Upper lobe of left lung (tissue), 4 donors: ENCODE data around the gene WASF2.

Experiments
- POLR2A ChIP-seq, 4 donors: fragments of 450-650 bp; IDR thresholded peaks; one replicate each; pipeline ENCODE4 v1.5.1; 2016 to 2017; ENCODE audit warnings: antibody characterized with exemption in 4 of 4, mild to moderate bottlenecking in 2 of 4
- TF ChIP-seq, protein P1 (sequence below), 6 experiments: fragments of 450-650 bp in 4 of 6; fragments of 200-600 bp in 2 of 6; sonication (generic) in 2 of 6; IDR thresholded peaks; one replicate each; pipeline ENCODE4 v1.5.1; 2016 to 2019; ENCODE audit warnings: antibody characterized with exemption in 6 of 6

DNA sequence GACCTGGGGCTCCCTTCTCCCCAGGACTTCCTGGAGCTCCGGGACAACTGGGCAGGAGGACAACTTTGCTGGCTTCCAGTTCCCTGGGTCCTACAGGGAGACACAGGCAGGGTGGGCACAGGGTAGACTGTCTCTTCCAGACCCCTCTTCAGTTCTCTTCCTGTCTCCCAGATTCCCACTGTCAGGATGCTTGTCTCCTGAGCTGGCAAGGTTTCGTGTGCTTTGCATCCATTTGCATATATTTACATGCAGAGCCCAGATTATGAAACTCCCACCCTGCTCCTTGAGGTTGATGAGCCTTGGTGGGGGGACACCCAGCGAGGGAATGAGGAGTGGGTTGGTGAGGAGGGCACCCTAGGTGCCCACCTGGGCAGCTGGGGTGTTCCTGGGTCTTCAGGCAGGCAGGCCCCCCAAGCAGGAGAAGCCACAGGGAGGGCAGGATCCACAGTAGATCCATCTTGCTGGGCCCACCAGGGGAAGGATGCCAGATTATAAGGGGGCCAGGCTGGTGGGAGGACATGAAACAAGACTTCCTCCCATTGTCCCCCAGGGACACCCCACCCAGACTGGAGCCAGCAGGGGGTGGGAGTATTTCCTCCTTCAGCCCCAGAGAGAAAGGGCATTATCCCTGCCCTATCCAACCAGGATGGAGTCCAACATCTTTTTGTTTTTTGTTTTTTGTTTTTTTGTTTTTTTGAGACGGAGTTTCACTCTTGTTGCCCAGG, 115.4 kb downstream of the WASF2 start, which contains the start of gene FCN3:
- peak in 1 of 4 donors; percentile 43 for TF ChIP-seq POLR2A (IDR thresholded peaks at IDR 0.05)
- TF ChIP-seq, protein P1, sequence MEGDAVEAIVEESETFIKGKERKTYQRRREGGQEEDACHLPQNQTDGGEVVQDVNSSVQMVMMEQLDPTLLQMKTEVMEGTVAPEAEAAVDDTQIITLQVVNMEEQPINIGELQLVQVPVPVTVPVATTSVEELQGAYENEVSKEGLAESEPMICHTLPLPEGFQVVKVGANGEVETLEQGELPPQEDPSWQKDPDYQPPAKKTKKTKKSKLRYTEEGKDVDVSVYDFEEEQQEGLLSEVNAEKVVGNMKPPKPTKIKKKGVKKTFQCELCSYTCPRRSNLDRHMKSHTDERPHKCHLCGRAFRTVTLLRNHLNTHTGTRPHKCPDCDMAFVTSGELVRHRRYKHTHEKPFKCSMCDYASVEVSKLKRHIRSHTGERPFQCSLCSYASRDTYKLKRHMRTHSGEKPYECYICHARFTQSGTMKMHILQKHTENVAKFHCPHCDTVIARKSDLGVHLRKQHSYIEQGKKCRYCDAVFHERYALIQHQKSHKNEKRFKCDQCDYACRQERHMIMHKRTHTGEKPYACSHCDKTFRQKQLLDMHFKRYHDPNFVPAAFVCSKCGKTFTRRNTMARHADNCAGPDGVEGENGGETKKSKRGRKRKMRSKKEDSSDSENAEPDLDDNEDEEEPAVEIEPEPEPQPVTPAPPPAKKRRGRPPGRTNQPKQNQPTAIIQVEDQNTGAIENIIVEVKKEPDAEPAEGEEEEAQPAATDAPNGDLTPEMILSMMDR (IDR thresholded peaks at IDR 0.05): no peak
